ENCODE data around the gene SPECC1L.

DNA sequence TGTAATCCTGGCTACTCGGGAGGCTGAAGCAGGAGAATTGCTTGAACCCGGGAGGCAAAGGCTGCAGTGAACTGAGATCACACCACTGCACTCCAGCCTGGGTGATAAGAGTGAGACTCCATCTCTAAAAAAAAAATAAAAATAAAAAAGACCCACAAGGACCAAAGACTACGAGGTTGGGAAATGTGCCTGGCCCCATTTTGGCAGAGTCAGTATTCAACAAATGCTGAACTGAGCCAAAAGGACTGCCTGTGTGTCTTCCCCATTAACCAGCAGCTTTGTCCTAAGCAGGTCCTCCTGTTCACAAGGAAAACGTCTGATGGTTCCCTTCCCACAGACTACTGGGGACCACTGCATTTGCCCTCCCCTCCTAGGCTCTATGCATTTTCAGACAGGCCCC lies 184.4 kb downstream of the SPECC1L start:
- no peak for TF ChIP-seq CTCF (IDR thresholded peaks at IDR 0.05; ENCODE audit: insufficient read depth, low read length)
- TF ChIP-seq POLR2AphosphoS5 (IDR thresholded peaks at IDR 0.05; ENCODE audit: low read depth): no peak
- no peak for TF ChIP-seq REST (IDR thresholded peaks at IDR 0.05; ENCODE audit: insufficient replicate concordance, low read depth)
- no peak for TF ChIP-seq GABPA (IDR thresholded peaks at IDR 0.05; ENCODE audit: low read depth)
- no peak for TF ChIP-seq SPI1 (IDR thresholded peaks at IDR 0.05; ENCODE audit: borderline replicate concordance, low read depth)
